Heart left ventricle (tissue), 16 donors: ENCODE measurements around the gene MEIS3. TPM values are rescaled to one million over a fixed set of nuclear protein-coding genes. Genes with fewer than 3 reads are reported as not detected.

Experiments
- ATAC-seq, 4 donors: fragments of 200-7000 bp; cut with Tn5 transposase; one replicate each; pipeline ENCODE4 v1.9.1; 2020 to 2022; ENCODE audit warnings: moderate library complexity in 4 of 4, mild to moderate bottlenecking in 3 of 4, moderate number of reproducible peaks in 1 of 4
- DNase-seq, 5 donors: peaks; one replicate each; pipeline ENCODE4 v3.0.0-alpha.2; 2020
- H3K27ac ChIP-seq, 12 donors: fragments of 200-600 bp; sonication (generic) in 4 of 12; one replicate each; pipeline versions ENCODE4 v1.5.0 to v1.8.0; 2016 to 2022; ENCODE audit warnings: mild to moderate bottlenecking in 2 of 12
- H3K27me3 ChIP-seq, 9 donors: fragments of 200-600 bp; sonication (generic) in 2 of 9; one replicate each; pipeline versions ENCODE4 v1.5.1 to v1.8.0; 2016 to 2022; ENCODE audit warnings: mild to moderate bottlenecking in 3 of 9
- H3K36me3 ChIP-seq, 9 donors: fragments of 200-600 bp; sonication (generic) in 2 of 9; one replicate each; pipeline versions ENCODE4 v1.5.0 to v1.8.0; 2018 to 2022; ENCODE audit warnings: mild to moderate bottlenecking in 2 of 9
- H3K4me1 ChIP-seq, 12 donors: fragments of 200-600 bp; sonication (generic) in 4 of 12; one replicate each; pipeline versions ENCODE4 v1.5.0 to v1.8.0; 2016 to 2022; ENCODE audit warnings: mild to moderate bottlenecking in 3 of 12
- H3K4me3 ChIP-seq, 12 donors: fragments of 200-600 bp; sonication (generic) in 4 of 12; one replicate each; pipeline versions ENCODE4 v1.5.0 to v1.8.0; 2017 to 2022; ENCODE audit warnings: mild to moderate bottlenecking in 9 of 12, moderate library complexity in 4 of 12
- H3K9me3 ChIP-seq, 12 donors: fragments of 200-600 bp; sonication (generic) in 4 of 12; one replicate each; pipeline versions ENCODE4 v1.5.0 to v1.8.0; 2016 to 2022; ENCODE audit warnings: mild to moderate bottlenecking in 1 of 12
- POLR2A ChIP-seq, 2 donors: fragments of 450-650 bp; IDR thresholded peaks; one replicate each; pipeline ENCODE4 v1.6.1; 2017; ENCODE audit warnings: antibody characterized with exemption in 2 of 2, mild to moderate bottlenecking in 2 of 2, moderate library complexity in 2 of 2
- WGBS, 4 donors: extraction: QIAGEN DNeasy Blood & Tissue Kit in 2 of 4; methylation state at CpG; one replicate each; pipeline versions ENCODE4 v1.1.5 to v1.1.7; 2013 to 2018; 5-methylcytosine and 5-hydroxymethylcytosine counted together
- intact Hi-C, 10 donors: fragments of 100-400 bp; cut with DNase I; formaldehyde crosslinking; loops; one replicate each; pipeline versions ENCODE4 v1.11.1 to v1.14.2; 2022
- polyA plus RNA-seq, 2 donors: library from polyadenylated mRNA; stranded (reverse); fragments of 200-250 nt; gene quantifications; one replicate each; pipeline ENCODE4 v1.2.3, GENCODE V29; 2013
- total RNA-seq, 9 donors: library from RNA; depleted of rRNA in 2 of 9; stranded (reverse); fragments of >200 nt in 2 of 9; fragmentation: NEBNext Ultra II Directional in 3 of 9; extraction: Animal tissue kit (Norgen Biotek cat#: 25700) in 3 of 9; gene quantifications; one replicate each; pipeline versions ENCODE4 v1.1.0 to v1.2.4, GENCODE V29; 2016 to 2023
- TF ChIP-seq, protein P1 (sequence below), 12 donors: fragments of 200-600 bp; sonication (generic) in 4 of 12; IDR thresholded peaks; one replicate each; pipeline versions ENCODE4 v1.5.0 to v1.8.0; 2018 to 2022; ENCODE audit warnings: antibody characterized with exemption in 12 of 12, mild to moderate bottlenecking in 5 of 12
- donor health status: ischemic (EF 13 %, LVEDD 7.1; RV severe dilation, severe dysfunction).
- donor health status: healthy with polysubstance abuse.
- donor health status: DM: no; HTN: yes; CAD: no.
- donor health status: DM: no; HTN: no; CAD: no.
- donor health status: ischemic (EF 25% LVEDD 6.9; RV normal size, moderate dysfunction).
- donor health status: ischemic (EF 25% LVEDD 5.7; RV mildly dilated, moderate dysfunction).
- donor health status: healthy.
- donor health status: DM: yes; HTN: yes; CAD: no.
- donor health status: ischemic (EF 35%, LVEDD 5.7; RV mildly dilated, moderate dysfunction).
- donor health status: nonischemic (EF 11% LVEDD 7.7; RV severe dilation, severe dysfunction).
- donor health status: DM: yes; HTN: yes; CAD: no.
- donor health status: PGD.
- donor health status: ischemic (EF 29% LVEDD 5.4; RV normal size, mild dysfunction).
- donor health status: nonischemic (EF 23%, LVEDD 6.1; RV moderate dilation, normal function).

Gene MEIS3
- total and polyA plus RNA-seq, 11 donors = 1.8 to 6.0 (median 2.5) TPM

DNA sequence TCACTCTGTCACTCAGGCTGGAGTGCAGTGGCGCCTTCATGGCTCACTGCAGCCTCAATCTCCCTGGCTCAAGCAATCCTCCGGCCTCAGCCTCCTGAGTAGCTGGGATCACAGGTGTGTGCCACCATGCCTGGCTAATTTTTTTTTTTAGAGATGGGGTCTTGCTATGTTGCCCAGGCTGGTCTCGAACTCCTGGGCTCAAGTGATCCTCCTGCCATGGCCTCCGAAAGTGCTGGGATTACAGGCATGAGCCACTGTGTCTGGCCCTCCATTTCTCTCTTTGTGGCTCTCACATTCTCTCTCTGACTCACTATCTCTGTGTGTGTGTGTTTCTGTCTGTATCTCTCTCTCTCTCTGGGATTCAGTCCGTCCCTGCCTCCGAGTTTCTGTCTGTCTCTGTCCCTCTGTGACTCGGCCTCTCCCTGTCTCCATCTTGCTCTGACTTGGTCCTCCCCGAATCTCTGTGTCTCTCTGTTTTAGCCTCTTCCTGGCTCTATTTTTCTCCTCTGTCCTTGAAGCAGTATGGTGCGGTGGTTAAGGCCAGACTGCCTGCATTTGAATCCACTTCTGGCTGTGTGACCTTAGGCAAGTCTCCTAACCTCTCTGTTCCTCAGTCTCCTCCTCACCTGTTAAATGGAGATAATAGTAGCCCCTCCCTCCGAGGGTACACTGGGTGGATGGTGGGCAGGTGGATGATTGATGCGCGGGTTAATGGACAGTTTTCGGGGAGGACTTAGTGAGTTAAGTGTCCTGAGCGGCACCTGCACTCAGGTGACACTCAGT is 11.0 kb downstream of the MEIS3 start:
- H3K36me3 ChIP-seq = no peaks in the 10 kb centered on the region
- H3K4me1 ChIP-seq = no peaks in the 10 kb centered on the region
- peaks cover 0 to 39% (median 19%) of the 10 kb centered on the region in 9 donors for H3K27me3 ChIP-seq
- TF ChIP-seq POLR2A (IDR thresholded peaks at IDR 0.05) = no peak
- TF ChIP-seq, protein P1, sequence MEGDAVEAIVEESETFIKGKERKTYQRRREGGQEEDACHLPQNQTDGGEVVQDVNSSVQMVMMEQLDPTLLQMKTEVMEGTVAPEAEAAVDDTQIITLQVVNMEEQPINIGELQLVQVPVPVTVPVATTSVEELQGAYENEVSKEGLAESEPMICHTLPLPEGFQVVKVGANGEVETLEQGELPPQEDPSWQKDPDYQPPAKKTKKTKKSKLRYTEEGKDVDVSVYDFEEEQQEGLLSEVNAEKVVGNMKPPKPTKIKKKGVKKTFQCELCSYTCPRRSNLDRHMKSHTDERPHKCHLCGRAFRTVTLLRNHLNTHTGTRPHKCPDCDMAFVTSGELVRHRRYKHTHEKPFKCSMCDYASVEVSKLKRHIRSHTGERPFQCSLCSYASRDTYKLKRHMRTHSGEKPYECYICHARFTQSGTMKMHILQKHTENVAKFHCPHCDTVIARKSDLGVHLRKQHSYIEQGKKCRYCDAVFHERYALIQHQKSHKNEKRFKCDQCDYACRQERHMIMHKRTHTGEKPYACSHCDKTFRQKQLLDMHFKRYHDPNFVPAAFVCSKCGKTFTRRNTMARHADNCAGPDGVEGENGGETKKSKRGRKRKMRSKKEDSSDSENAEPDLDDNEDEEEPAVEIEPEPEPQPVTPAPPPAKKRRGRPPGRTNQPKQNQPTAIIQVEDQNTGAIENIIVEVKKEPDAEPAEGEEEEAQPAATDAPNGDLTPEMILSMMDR (IDR thresholded peaks at IDR 0.05) = no peak
- intact Hi-C loops = no loop called here
- no peak for DNase-seq
- no peak for ATAC-seq
- no peaks in the 10 kb centered on the region for H3K9me3 ChIP-seq
- H3K27ac ChIP-seq = no peak overlapping the region
- 86 to 93% (median 89%) methylated on average over 14 of the region's 14 CpGs for WGBS, 4 donors
- no peak overlapping the region for H3K4me3 ChIP-seq

DNA sequence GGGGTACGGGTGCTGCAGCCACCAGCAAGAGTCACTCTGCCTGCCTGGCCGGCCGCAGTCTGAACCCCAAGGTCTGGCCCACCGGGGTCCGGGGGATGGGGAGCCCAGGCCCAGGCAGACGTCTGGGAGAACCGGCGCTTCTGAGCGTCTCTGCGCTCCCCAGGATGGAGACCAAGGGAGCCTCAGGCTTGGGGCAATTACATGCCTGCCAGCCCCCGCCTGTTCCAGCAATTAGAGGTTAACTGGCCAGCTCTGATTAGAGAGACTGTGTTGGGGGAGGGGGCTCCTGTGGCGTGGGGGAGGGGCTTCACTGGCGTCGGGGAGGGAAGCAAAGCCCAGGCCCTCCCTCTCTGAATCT is 11.9 kb downstream of the MEIS3 start:
- DNase-seq (no peak), ATAC-seq (no peak)
- H3K4me1 ChIP-seq = no peaks in the 10 kb centered on the region
- H3K9me3 ChIP-seq = no peaks in the 10 kb centered on the region
- 15 to 26% (median 23%) methylated on average over 12 to 14 of the region's 14 CpGs for WGBS, 4 donors
- no peak overlapping the region for H3K27ac ChIP-seq
- no peaks in the 10 kb centered on the region for H3K36me3 ChIP-seq
- TF ChIP-seq, protein P1 (IDR thresholded peaks at IDR 0.05) = no peak
- no peak for TF ChIP-seq POLR2A (IDR thresholded peaks at IDR 0.05)
- no peak overlapping the region for H3K4me3 ChIP-seq
- intact Hi-C loops = no loop called here
- H3K27me3 ChIP-seq = peaks cover 0 to 37% (median 22%) of the 10 kb centered on the region in 9 donors

DNA sequence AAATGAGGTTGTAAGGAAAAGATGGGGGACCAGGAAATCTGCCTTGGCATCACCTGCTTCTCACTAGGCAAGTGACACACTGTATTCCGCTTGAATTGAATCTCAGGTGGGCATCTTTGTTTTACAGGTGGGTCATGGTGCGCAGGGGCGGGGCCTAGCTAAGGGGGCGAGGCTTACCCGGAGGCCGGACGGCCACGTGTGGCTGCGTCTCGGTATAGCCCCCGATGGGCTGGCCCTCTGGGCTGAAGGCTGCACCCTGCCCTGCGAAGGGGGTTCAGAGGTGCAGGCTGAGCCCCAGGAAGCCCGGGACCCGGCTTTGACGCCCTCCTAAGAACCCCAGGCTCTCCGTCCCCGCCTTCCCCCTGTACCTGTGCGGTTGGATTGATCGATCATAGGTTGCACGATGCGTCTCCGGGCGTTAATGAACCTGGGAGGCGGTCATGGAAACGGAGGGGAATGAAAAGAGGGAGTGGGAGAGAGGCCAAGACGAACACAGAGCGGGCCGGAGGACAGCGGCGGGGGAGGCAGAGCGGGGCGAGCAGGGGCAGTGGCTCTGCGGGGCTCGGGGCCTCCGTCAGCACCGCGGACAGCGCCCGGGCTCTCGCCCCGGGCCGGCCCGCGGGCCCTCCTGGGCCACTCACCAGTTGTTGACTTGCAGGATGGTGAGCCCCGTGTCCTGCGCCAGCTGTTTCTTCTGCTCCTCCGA is 12.5 kb downstream of the MEIS3 start:
- intact Hi-C loops = no loop called here
- ATAC-seq = peak in 3 of 4 donors; percentile 32 to 75 (median 73)

More for the DNA sequence above, 12.5 kb downstream of the MEIS3 start:
- Histone ChIP-seq H3K9me3 (no peaks in the 10 kb centered on the region), H3K4me3 (no peak overlapping the region), H3K36me3 (no peaks in the 10 kb centered on the region), H3K4me1 (no peaks in the 10 kb centered on the region), H3K27me3 (peaks cover 0 to 33% (median 22%) of the 10 kb centered on the region in 9 donors), H3K27ac (no peak overlapping the region)
- TF ChIP-seq, protein P1 (IDR thresholded peaks at IDR 0.05) = no peak
- no peak for TF ChIP-seq POLR2A (IDR thresholded peaks at IDR 0.05)
- WGBS, 4 donors = 12 to 26% (median 21%) methylated on average over 39 to 47 of the region's 47 CpGs
- no peak for DNase-seq
